ENCODE data around the gene EML4.

DNA sequence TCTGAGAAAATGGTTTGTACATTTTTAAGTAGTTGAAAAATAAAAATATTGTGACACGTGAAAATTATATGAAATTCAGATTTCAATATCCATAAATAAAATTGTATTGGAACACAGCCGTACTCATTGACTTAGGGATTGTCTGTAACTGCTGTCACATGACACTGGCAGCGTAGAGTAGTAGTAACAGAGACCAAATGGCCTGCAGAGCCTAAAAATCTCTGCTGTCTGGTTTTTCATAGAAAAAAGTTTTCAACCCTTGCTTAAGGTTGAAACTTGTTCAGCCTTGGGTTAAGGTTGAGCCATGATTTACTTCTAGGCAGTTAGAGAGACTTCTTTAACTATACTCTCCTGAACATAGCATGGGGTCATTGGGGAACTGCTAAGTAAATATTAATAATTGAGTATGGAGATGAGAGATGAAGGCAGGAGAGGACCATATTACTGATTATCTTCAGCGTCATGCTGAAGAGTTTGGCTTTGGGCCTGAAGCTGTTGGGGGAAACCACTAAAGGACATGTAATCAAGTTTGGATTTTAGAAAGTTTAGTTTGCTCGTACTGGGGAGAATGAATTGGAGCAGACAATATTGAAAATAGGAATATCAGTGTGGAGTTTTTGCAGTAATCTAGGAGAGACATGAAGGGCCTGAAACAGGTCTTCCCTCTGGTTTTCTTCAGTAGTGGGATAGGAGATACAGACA lies 16.2 kb downstream of the EML4 start:
- TF ChIP-seq POLR2A (IDR thresholded peaks at IDR 0.05; ENCODE audit: low read length) (no peak), GATA1 (IDR thresholded peaks at IDR 0.05; ENCODE audit: low read depth, low read length) (no peak)
